H9 (cell line): ENCODE measurements around the gene CLEC11A. TPM values are rescaled to one million over a fixed set of nuclear protein-coding genes. Genes with fewer than 3 reads are reported as not detected.
"Not testable (repeated sequence)": the region's sequence is repeated elsewhere in the genome, so short reads cannot be mapped to it uniquely, and the experiment has no call there.

Source experiments
- DNase-seq: peaks from one replicate; pipeline ENCODE4 v3.0.0-alpha.2; 2017
- H2AFZ ChIP-seq: one replicate; pipeline ENCODE4 v1.6.1; 2013; ENCODE audit warnings: mild to moderate bottlenecking, low read length, control low read depth, moderate library complexity
- H2AK5ac ChIP-seq: 2 replicates; pipeline ENCODE4 v1.6.1; 2013; ENCODE audit warnings: low read length, control low read depth, mixed read lengths; ENCODE audit not compliant: insufficient read length
- H2BK120ac ChIP-seq: one replicate; pipeline ENCODE4 v1.6.1; 2013; ENCODE audit warnings: low read depth, mild to moderate bottlenecking, low read length, control low read depth, inconsistent platforms; ENCODE audit not compliant: poor library complexity, severe bottlenecking
- H2BK12ac ChIP-seq: 2 replicates; pipeline ENCODE4 v1.6.1; 2013; ENCODE audit warnings: low read length, control low read depth, mixed read lengths, low read depth; ENCODE audit not compliant: insufficient read length
- H2BK15ac ChIP-seq: 2 replicates; pipeline ENCODE4 v1.6.1; 2013; ENCODE audit warnings: low read depth, low read length, control low read depth
- H2BK20ac ChIP-seq: one replicate; pipeline ENCODE4 v1.6.1; 2013; ENCODE audit warnings: low read depth, mild to moderate bottlenecking, low read length, control low read depth, inconsistent platforms; ENCODE audit not compliant: poor library complexity, severe bottlenecking
- H2BK5ac ChIP-seq: 2 replicates; pipeline ENCODE4 v1.6.1; 2013; ENCODE audit warnings: low read length, control low read depth, mixed read lengths; ENCODE audit not compliant: insufficient read length
- H3K14ac ChIP-seq: 2 replicates; pipeline ENCODE4 v1.6.1; 2013; ENCODE audit warnings: low read length, control low read depth; ENCODE audit not compliant: insufficient read depth
- H3K18ac ChIP-seq: 2 replicates; pipeline ENCODE4 v1.6.1; 2013; ENCODE audit warnings: low read depth, mild to moderate bottlenecking, mixed read lengths, low read length, control low read depth; ENCODE audit not compliant: insufficient read length
- H3K23ac ChIP-seq: 2 replicates; pipeline ENCODE4 v1.6.1; 2013; ENCODE audit warnings: low read length, control low read depth, mixed read lengths, low read depth; ENCODE audit not compliant: insufficient read length
- H3K23me2 ChIP-seq: 2 replicates; pipeline ENCODE4 v1.6.1; 2013; ENCODE audit warnings: low read depth, mild to moderate bottlenecking, mixed read lengths, low read length, control low read depth; ENCODE audit not compliant: insufficient read length, poor library complexity, severe bottlenecking
- H3K27ac ChIP-seq: 2 replicates; pipeline ENCODE4 v1.5.1; 2013; ENCODE audit warnings: low read length, control low read depth, mixed read lengths, low read depth; ENCODE audit not compliant: insufficient read length
- H3K27me3 ChIP-seq: 2 replicates; pipeline ENCODE4 v1.6.1; 2013; ENCODE audit warnings: low read length, control low read depth, inconsistent platforms; ENCODE audit not compliant: insufficient read depth
- H3K4ac ChIP-seq: 2 replicates; pipeline ENCODE4 v1.6.1; 2013; ENCODE audit warnings: low read depth, mild to moderate bottlenecking, control low read depth, inconsistent platforms, low read length, moderate library complexity
- H3K4me1 ChIP-seq: 2 replicates; pipeline ENCODE4 v1.6.1; 2013; ENCODE audit warnings: low read length, control low read depth, inconsistent platforms; ENCODE audit not compliant: insufficient read depth
- H3K4me2 ChIP-seq: 2 replicates; pipeline ENCODE4 v1.6.1; 2013; ENCODE audit warnings: low read length, control low read depth, mixed read lengths; ENCODE audit not compliant: insufficient read length, insufficient read depth
- H3K56ac ChIP-seq: 2 replicates; pipeline ENCODE4 v1.6.1; 2013; ENCODE audit warnings: low read depth, mild to moderate bottlenecking, mixed read lengths, low read length, control low read depth; ENCODE audit not compliant: insufficient read length
- H3K79me1 ChIP-seq: 2 replicates; pipeline ENCODE4 v1.6.1; 2013; ENCODE audit warnings: low read depth, mild to moderate bottlenecking, moderate library complexity, low read length, control low read depth, inconsistent platforms; ENCODE audit not compliant: insufficient read depth, poor library complexity, severe bottlenecking
- H3K79me2 ChIP-seq: 2 replicates; pipeline ENCODE4 v1.6.1; 2013; ENCODE audit warnings: low read length, control low read depth, inconsistent platforms; ENCODE audit not compliant: insufficient read depth
- H3K9ac ChIP-seq: 2 replicates; pipeline ENCODE4 v1.6.1; 2013; ENCODE audit warnings: low read length, control low read depth, mixed read lengths; ENCODE audit not compliant: insufficient read length; ENCODE audit errors: extremely low read depth
- H3K9me3 ChIP-seq: one replicate; pipeline ENCODE4 v1.6.1; 2013; ENCODE audit warnings: low read depth, low read length, inconsistent platforms; ENCODE audit not compliant: control insufficient read depth
- H3T11ph ChIP-seq: one replicate; pipeline ENCODE4 v1.6.1; 2013; ENCODE audit warnings: mild to moderate bottlenecking, low read length, control low read depth, inconsistent platforms
- H4K20me1 ChIP-seq: one replicate; pipeline ENCODE4 v1.6.1; 2013; ENCODE audit not compliant: control insufficient read depth, insufficient read length, insufficient read depth
- H4K5ac ChIP-seq: 2 replicates; pipeline ENCODE4 v1.6.1; 2013; ENCODE audit warnings: low read depth, mild to moderate bottlenecking, mixed read lengths, low read length, control low read depth; ENCODE audit not compliant: insufficient read length
- H4K8ac ChIP-seq: replicated peaks from 2 replicates; pipeline ENCODE4 v1.6.1; 2013; ENCODE audit warnings: low read length, control low read depth, mixed read lengths, low read depth; ENCODE audit not compliant: insufficient read length
- H4K91ac ChIP-seq: 2 replicates; pipeline ENCODE4 v1.6.1; 2013; ENCODE audit warnings: low read depth, mild to moderate bottlenecking, moderate library complexity, mixed read lengths, low read length, control low read depth; ENCODE audit not compliant: insufficient read length
- H3K27ac Mint-ChIP-seq, 3 experiments: 2 replicates in 2 of 3; 3 replicates in 1 of 3; pipeline ENCODE4 v1.8.0; 2020 to 2021; ENCODE audit warnings: mixed read lengths in 3 of 3, mild to moderate bottlenecking in 1 of 3, moderate library complexity in 1 of 3
- H3K27me3 Mint-ChIP-seq: 2 replicates; pipeline ENCODE4 v1.8.0; 2021; ENCODE audit warnings: low read depth, mild to moderate bottlenecking, moderate library complexity, mixed read lengths
- H3K36me3 Mint-ChIP-seq, 3 experiments: 2 replicates in 2 of 3; 3 replicates in 1 of 3; pipeline ENCODE4 v1.8.0; 2020 to 2021; ENCODE audit warnings: low read depth in 3 of 3, mixed read lengths in 3 of 3; ENCODE audit not compliant: insufficient read depth in 1 of 3
- H3K4me1 Mint-ChIP-seq, 2 experiments: 2 replicates each; pipeline ENCODE4 v1.8.0; 2020; ENCODE audit warnings: mixed read lengths in 2 of 2
- H3K4me3 Mint-ChIP-seq, 2 experiments: 2 replicates in 1 of 2; 3 replicates in 1 of 2; pipeline ENCODE4 v1.8.0; 2020 to 2021; ENCODE audit warnings: mild to moderate bottlenecking in 2 of 2, mixed read lengths in 2 of 2, moderate library complexity in 1 of 2
- H3K9me3 Mint-ChIP-seq, 2 experiments: 2 replicates in 1 of 2; 3 replicates in 1 of 2; pipeline ENCODE4 v1.8.0; 2020; ENCODE audit warnings: mild to moderate bottlenecking in 2 of 2, mixed read lengths in 2 of 2, moderate library complexity in 1 of 2
- WGBS: extraction: QIAGEN DNeasy Blood & Tissue Kit; methylation state at CpG from one replicate; pipeline ENCODE4 v1.1.7; 2013; ENCODE audit warnings: missing lambda C conversion rate, low lambda C conversion rate, mixed read lengths; ENCODE audit not compliant: insufficient read length; ENCODE audit errors: extremely low coverage; 5-methylcytosine and 5-hydroxymethylcytosine counted together
- total RNA-seq: library from RNA; stranded (reverse); gene quantifications from 2 replicates; pipeline ENCODE4 v1.2.1, GENCODE V29; 2021

The CLEC11A gene
- total RNA-seq, 1 experiment from 2014 or later = 3.9 TPM

GRCh38 chr19:50763521-50763920 is 40.4 kb downstream of the CLEC11A start:
- peaks cover 42% of the 10 kb centered on the region for H3K27me3 Mint-ChIP-seq
- not testable (repeated sequence) for H4K20me1 ChIP-seq, H2AFZ ChIP-seq, H2BK5ac ChIP-seq, H3K79me2 ChIP-seq, H3K27ac Mint-ChIP-seq, H2BK15ac ChIP-seq, H2AK5ac ChIP-seq, H3K36me3 Mint-ChIP-seq, H3K14ac ChIP-seq, H3K9me3 ChIP-seq, H3T11ph ChIP-seq, H2BK120ac ChIP-seq, DNase-seq, H2BK12ac ChIP-seq, H3K56ac ChIP-seq, H4K8ac ChIP-seq, H3K23ac ChIP-seq, H3K4ac ChIP-seq, H3K4me2 ChIP-seq, H3K18ac ChIP-seq, H3K27ac ChIP-seq, H4K5ac ChIP-seq, H3K27me3 ChIP-seq, H3K4me1 ChIP-seq, H3K4me3 Mint-ChIP-seq, H3K23me2 ChIP-seq, H3K79me1 ChIP-seq, H4K91ac ChIP-seq, H3K9ac ChIP-seq, H2BK20ac ChIP-seq, H3K9me3 Mint-ChIP-seq
- peaks cover 0 to 14% of the 10 kb centered on the region in 2 experiments; a peak in 3 of 4 replicates for H3K4me1 Mint-ChIP-seq
- WGBS = no CpG with 5 or more reads among the region's 13 CpGs
